NK-92 treated with Interleukin-12 subunit alpha and Interleukin-12 subunit beta, amount 100 ng/mL, for 24 hours (cell line): ENCODE measurements around the gene SETBP1.

ENCODE experiments used
- DNase-seq: peaks from one replicate; lab custom pipeline; 2025; lab: John Stamatoyannopoulos, UW

SETBP1 gene

DNA sequence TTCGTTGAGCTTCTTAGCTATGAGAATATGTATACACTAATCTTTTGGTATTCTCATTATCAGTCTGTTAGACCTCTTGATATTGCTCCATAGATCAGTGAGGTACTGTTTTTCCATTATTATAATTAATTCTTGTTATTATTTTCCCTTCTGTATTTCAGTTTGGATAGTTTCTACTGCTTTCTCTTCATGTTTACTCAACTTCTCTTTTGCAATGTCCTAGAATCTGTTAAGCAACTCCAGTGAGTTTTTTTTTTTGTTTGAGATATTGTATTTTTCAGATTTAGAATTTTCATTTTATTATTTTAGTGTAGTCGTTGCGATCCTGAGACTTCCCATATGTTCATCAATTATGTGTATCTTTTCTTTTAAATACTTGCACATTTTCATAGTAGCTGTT, 260.8 kb downstream of the SETBP1 start:
- no peak for DNase-seq

DNA sequence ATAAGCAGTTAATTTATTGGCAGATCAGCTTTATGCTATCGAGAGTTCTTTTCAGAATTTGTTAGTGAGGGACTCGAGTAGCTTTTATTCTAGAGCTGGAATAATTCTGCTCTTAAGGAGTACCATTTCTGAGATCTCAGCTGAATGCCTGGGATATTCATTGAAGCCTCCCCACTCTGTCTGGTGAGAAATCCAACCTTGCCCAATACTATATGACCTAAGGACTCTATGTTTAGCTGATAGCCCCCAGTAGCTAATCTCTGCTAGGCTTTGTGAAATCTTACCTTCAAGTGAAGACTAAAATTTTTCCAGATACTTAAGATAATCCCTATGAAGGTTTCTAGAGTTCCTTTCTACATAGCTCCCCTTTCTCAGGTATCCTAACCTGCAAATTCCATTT, 261.4 kb downstream of the SETBP1 start:
- no peak for DNase-seq

DNA sequence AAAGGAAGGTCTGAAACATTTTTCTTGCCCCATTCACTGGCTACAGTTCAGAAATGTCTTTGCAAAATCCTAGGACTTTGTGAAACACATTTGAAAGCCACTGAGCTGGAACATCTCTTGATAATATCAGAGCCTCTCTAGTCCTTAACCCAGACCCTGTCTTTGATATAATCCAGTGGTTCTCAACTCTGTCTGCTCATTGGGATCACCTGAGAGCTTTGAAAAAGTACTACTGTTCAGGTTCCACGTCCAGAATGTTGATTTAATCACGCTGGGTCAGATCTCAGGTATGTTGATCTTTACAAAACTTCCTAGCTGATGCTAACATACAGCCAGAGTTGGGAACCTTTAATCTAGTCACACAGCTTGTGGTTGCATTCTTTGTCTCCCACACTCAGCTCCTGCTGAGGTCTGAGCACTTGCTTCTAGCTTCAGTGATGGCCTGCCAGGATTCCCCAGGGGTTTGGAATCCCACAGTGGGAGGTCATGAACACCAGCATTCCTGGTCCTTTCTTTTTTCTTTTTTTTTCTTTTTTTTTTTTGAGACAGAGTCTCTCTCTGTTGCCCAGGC, 262.7 kb downstream of the SETBP1 start:
- no peak for DNase-seq

DNA sequence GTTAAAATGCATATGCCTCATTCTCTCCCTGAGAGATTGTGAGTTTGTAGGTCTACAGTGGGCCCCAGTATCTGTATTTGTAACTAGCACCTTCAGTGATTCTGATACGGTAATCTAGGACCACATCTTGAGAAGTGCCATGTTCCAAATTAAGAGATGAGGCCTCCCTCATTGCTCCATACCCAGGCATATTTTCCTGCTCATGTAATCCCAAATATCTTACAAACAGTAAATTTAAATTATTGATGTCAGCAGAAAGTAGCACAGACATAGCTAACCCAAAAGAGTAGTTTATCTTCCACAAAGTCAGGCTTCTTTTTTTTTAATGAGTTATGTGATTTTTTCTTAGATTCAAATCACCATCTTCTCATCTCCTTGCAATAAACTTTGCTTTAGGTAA, 263.8 kb downstream of the SETBP1 start:
- no peak for DNase-seq

DNA sequence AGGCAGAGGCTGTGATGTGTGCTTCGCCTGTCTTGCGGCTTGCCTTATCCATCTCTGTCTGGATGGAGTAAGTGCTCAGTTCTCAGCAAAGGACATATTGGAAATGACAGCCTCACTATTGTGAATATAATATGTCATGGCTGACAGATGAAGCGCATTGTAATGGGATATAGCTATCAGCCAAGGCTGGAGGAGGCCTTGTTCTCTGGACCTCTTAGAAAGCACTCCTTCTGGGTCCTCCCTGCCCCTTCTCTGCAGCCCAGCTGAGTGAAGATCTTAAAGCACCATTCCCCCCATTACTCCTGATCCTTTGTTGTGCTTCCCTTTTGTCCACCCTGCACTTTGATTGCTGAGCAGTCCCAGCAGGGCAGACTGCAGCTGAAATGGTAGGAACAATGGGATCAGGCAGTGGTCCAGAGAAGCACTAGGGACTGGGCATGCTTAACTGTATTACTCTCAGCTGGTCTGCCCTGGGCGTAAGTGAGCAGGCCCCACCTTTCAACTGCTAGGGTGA, 265.3 kb downstream of the SETBP1 start:
- no peak for DNase-seq

DNA sequence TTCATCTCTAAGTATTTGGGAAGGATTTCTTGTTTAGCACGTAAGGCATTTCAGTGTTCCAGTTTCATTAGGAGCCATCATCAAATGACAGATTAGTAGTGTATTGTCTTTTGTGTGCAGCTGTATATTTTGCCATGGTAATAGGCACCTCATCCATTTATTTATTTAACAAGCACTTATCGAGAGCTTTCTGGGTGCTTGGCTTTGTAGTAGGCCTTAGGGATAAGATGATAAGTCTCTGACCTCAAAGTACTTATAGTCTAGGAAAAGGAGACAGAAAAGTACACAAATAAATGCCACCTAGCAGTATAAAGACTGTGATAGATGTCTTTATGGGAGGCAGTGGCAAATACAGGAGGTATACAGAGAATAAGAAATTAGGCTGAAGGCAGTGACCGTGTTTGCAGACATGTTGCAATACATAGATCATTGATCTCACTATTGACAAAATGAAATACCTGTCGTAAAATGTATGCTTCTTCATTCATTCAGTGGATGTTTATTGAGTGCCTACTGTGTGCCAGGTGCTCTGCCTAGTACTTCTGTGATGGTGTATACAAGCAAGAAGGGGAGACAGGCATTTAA, 265.9 kb downstream of the SETBP1 start:
- no peak for DNase-seq

DNA sequence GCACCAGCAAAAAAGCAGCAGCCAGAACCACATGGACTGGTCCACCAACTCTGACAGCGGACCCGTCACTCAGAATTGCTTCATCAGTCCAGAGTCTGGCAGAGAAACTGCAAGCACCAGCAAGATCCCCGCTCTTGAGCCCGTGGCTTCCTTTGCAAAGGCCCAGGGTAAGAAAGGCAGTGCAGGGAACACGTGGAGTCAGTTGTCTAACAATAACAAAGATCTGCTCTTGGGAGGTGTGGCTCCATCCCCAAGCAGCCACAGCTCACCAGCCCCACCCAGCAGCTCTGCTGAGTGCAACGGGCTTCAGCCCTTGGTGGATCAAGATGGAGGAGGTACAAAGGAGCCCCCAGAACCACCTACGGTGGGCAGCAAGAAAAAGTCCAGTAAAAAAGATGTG, 269.3 kb downstream of the SETBP1 start:
- no peak for DNase-seq

DNA sequence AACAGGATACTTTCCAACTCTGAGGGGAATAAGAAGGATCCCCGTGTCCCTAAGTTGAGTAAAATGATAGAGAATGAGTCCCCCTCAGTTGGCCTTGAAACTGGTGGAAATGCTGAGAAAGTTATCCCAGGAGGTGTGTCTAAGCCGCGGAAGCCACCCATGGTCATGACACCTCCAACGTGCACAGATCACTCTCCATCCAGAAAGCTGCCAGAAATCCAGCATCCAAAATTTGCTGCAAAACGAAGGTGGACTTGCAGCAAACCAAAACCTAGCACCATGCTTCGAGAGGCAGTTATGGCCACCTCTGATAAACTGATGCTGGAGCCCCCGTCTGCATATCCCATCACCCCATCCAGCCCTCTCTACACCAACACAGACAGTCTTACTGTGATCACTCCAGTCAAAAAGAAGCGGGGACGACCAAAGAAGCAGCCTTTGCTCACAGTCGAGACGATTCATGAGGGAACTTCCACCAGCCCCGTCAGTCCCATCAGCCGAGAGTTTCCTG, 270.1 kb downstream of the SETBP1 start:
- DNase-seq: no peak

DNA sequence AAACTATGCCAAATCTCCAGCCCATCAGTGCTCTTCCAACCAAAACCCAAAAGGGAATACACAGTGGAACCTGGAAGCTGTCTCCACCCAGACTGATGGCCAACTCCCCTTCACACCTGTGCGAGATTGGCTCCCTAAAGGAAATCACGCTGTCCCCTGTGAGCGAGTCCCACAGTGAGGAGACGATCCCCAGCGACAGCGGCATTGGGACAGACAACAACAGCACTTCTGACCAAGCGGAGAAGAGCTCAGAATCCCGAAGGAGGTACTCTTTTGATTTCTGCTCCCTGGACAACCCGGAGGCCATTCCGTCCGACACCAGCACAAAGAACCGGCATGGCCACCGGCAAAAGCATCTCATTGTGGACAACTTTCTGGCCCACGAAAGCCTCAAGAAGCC, 271.1 kb downstream of the SETBP1 start:
- DNase-seq: no peak

DNA sequence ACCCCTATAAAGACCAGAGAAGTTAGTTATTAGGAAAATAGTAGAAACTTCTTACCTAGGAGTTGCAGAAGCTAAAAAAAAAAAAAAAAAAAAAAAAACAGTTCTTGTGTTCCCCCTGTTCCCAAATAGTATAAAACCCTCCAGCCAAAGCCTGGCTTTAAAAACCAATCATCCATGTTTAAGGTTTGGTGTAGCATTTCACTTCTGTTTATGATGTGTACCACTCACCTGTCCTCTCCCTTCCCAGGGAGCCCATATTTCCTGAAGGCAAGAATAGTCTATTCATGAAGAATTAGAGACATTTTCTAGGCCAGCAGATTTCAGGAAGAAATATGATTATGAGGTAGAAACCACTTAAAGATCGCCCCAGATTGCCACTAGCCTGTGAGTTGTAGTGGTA, 273.6 kb downstream of the SETBP1 start:
- no peak for DNase-seq

DNA sequence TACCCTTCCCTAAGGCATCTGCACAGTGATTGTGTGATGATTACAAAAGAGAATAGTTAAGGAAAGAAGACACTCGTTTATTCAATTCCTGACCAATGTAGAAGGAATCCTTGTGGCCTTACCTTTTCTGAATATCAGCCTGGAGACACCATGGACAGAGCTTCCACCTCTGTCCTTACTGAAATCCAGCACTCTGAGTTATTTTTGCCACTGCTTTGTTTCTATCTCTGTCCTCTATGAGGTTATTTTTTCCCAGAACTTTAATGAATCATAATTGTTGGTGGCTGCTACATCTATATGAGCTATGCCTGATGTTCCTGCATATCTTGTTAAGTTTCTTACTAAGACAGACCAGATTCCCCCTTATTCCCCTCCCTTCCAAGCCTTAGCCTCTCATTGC, 275.1 kb downstream of the SETBP1 start:
- DNase-seq: no peak

DNA sequence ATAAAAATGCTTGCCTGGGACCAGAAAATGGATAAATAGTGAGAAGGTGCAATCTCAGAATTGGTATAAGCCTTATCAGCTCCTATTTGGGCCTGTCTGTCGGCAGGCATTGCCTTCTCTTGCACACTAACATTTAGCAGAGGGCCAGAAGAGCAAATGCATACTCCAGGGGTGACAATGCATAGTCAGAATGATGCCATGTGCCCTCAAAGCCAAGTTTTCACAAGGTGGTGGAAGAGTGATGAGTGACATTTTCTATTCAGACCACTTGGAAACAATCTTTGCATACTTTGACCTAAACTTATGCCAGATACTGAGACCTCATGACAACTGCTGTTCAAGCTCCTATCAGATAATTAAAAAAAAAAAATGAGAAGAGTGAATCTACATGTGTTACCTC, 276.3 kb downstream of the SETBP1 start:
- DNase-seq: no peak

DNA sequence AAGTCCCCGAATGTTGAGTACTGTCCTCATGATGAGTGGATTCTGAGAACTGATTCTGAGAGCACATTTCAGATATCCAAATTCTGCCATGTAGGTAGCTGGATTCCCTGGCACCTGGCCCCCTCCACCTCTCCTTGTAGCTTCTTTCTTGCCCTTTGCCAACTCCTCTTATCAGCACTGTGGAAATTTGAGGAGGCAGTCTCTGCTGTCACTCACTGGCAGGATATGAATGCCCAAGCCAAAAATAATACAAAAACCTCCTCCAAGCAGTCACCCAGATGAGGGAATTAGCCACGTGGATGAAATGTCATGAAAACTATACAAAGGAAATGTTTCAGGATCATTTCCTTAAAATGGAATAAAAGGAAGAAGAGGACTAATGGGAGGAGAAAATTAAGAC, 276.8 kb downstream of the SETBP1 start:
- DNase-seq: no peak

DNA sequence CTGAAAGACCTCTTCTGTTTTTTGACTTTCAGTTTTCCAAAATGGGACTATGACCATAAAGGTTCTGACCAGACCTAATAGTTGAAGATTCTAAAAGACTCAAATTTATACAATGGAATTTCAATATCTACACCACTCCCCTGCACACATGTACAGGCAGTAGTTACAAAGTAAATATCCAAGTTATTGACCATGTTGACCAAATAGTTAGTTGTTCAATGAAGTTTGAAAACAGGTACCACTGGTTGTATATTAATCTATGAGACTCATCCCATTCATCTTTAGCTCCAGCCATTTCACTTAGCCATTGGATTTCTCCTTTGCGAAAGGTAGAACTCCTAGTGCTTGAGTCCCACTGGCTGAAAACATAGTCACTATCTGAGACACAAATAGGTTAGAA, 277.4 kb downstream of the SETBP1 start:
- no peak for DNase-seq

DNA sequence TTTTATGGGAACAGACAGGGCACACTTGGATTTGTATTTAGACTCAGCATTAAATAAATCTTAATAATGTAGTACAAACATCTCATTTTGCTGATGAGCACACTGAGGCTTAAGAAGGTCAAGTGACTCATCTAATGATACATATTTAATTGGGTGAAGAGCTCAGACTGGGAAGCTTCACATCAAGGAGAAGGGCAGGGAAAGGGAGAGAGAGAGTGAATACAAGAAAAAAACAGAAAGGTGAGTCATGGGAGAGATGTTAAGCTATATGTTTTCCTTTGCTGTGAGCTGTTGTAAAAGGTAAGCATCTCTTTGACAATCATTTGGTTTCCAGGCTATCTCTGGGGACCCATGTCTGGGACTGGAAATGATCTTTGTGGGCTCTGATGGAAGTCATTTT, 277.8 kb downstream of the SETBP1 start:
- no peak for DNase-seq

DNA sequence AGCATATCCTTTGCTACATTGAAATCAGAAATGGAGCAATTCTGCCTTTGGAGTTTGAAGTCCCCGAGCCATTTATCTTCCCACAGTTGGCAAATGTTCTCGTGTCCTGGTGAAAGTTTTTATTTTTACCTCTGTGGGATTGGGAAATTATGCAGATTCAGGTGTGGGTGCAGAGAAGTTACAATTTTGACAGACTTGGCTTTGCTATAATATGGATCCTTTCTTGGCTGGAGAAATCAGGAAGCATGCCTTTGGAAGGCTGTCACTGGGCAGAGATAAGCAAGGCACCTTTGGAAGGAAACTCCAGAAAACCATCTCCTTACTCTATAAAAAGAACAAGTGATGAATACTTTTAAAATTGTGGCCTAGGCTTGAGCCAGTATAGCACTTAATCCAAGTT, 278.3 kb downstream of the SETBP1 start:
- no peak for DNase-seq

DNA sequence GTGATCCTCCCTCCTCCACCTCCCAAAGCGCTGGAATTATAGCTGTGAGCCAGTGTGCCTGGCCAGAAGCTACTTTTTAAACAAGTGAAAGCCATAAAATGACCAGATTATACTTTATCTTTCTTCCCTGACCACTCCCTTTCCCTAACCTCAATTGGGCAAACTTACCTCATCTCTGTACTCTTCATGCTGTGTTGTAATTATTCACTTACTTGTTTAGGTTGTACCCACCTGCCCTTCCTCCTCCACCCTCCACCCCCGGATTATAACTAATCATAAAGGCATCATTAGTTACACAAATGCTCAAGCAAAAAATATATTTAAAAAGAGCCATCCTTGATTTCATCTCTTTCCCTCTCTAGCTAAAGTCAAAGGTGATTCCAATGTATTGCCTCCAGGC, 279.9 kb downstream of the SETBP1 start:
- DNase-seq: no peak

DNA sequence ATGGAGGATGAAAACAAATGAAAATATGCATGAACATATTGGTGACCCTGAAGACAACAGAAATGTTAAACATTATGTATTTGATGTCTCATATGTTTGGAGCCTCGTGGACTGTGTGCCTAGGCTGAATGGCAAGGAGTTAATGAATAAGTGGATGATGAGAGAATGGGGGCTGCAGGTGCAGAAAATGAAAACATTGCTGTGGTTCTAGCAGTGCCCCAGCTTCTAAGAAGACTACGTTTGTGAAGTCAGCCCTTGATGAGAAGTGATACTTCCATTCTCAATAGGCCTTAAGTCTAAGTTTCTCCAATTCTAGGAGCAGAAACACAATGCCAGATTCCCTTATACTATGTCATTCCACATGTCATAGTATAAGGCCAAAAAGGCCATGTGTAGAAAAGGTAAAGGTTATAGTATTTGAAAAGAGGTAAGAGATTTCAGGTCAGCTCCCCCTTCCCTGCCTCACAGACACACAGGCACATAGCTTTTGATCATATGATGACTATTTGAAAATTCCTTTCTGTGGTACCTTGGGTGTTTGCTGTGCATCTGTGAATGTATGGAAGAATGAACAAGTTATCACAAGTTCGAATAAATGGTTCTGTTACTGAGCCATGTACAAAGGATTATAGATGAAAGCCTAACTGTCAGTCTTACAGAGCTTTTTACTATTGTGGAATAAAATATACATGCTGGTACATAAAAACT, 280.8 kb downstream of the SETBP1 start:
- DNase-seq: no peak

DNA sequence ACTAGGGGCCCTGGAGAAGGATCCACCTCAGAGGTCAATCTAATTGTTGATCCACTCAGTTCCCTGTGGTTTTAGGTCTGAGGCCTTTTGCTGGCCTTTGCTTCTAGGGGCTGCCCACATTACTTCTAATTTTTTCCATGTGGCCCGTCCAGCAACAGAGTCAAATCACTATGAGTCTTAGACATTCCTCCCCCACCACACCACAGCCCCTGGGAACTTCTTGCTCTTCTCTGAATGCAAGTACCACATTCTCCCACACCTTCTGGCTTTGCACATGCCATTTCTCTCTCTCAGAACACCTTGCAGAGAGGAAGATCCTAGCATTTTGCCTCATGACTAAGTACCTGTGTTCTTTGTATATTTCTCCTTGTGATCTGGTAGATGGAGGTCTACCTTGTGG, 286.9 kb downstream of the SETBP1 start:
- no peak for DNase-seq

DNA sequence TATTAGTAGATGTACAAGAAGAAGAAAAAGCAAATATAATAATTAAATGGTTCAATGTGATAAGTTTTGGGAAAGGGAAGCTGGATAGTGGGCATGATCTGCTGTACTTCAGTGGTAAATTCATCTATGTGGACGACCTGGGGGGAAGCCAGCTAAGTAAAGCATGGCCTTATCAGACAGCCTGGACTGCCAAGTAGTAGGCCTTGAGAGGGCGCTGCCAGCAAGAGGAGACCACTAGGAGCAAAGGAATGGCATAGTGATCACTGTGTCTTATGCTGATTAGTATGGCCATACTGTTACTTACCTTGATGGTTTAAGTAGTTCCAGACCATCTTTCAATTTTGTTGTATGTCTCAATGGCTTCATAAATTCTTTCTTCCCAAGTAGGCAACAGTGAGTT, 287.6 kb downstream of the SETBP1 start:
- no peak for DNase-seq

DNA sequence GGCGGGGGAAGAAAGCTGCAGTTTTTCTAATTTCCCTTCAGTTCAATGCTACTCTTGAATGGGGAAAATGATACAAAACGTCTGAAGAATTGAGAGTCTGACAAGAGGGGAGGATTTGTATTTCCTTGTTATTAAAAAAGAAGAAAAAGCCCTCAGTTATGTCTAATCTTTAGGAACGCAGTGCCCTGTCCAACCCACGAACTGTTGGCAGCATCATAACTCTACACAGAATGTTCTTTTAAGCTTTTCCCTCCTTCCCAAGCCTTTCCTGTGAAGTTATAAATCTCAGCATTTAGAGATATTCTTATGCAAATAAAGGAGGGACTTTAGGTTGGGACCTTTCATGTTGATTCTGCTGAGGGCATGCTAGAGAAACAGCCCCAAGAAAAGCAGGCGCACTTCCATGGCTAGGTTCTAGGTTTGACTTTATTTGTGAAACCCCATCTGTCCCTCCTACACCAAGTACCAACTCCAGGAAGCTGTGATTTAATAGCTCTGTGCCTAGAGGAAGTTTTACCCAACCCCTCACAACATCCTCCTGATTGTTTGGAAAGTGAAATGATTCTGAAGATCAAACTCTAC, 288.6 kb downstream of the SETBP1 start:
- no peak for DNase-seq

DNA sequence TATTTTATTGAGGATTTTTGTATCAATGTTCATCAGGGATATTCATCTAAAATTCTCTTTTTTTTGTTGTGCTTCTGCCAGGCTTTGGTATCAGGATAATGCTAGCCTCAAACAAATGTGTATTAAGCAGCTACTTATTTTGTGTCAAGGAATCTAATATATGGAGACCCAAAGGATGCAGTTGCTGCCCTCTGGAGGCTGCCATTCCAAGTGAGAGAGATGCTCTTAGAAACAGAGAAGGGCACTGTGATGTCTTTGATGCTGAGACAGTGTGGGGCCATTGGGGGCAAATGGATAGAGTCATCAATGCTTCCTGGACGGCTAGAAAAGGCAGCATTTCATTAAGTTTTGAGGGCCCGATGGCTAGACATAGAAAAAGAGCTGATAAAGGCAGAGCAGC, 292.6 kb downstream of the SETBP1 start:
- no peak for DNase-seq

DNA sequence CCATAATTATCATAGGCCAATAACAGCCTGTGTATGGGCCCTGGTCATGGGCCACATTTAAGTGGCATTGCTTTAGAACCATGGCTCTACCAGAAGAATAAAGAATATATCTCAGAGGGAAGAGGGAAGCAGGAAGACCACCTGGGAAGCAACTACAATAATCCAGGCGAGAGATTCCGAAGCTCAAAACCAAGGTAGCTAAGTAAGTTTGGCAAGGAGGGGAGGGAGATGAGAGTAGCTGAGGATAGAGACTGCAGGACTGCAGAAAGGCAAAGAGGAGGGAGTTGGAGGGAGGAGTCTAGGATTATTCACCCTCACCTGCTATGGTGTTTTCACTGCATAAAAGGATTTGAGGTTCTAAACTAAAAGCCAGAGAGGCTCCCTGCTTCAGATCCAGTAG, 293.5 kb downstream of the SETBP1 start:
- no peak for DNase-seq
